GM21723 (cell line): Measurements from ENCODE around the gene SLC52A1.

Experiments used
- ATAC-seq: cut with Tn5 transposase; IDR thresholded peaks from one replicate; pipeline ENCODE4 v1.9.1; 2021; ENCODE audit warnings: mild to moderate bottlenecking, moderate library complexity; ENCODE audit not compliant: unreplicated experiment

The SLC52A1 gene

GRCh38 chr17:4994081-4994595 lies 41.1 kb downstream of the SLC52A1 start:
- no peak for ATAC-seq

- no peak for ATAC-seq
Observed at GRCh38 chr17:4987767-4988567, 47.3 kb downstream of the SLC52A1 start.

GRCh38 chr17:4986951-4987766 lies 48.1 kb downstream of the SLC52A1 start, which contains the start of gene CAMTA2:
Gene CAMTA2 (minus strand): TSS chr17:4987675. CDS start chr17:4986222, 1,453 bp downstream.
- ATAC-seq, result peak; percentile 61

- ATAC-seq, result no peak
Observed at GRCh38 chr17:4986403-4986802, 48.8 kb downstream of the SLC52A1 start.
